Hippocampal formation (tissue), 2 donors: ENCODE data around the gene SLC4A2.

ENCODE experiments used
- DNase-seq, 2 donors: peaks; one replicate each; lab custom pipeline; 2025; lab: John Stamatoyannopoulos, UW

The SLC4A2 gene

DNA sequence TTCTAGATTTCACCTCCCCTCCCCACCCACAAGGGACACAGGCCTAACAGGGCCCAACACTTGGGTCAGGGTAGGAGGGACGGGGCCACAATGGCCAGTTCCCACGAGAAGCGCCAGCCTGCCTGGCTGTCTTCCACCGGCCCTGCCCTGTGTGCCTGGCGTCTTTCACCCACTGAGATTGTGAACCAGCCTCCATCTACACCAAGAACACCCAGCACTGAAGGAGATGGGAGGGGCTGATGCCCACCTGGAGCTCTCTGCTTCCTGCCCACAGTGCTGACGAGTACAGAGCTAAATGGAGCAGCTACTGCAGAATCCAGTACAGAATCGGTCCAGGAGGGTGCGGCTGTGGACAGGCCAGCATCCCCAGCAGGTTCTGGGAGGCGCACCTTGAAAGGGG, 13.4 kb upstream of the SLC4A2 start:
- no peak for DNase-seq

GRCh38 chr7:151046603-151047573, 12.5 kb upstream of the SLC4A2 start:
- DNase-seq: no peak

- DNase-seq: no peak
Observed at GRCh38 chr7:151047976-151048815, 11.2 kb upstream of the SLC4A2 start, which contains the start of gene ASIC3. Gene ASIC3 (plus strand): TSS chr7:151048531. CDS start chr7:151048886, 355 bp downstream.

- DNase-seq: no peak
Observed at GRCh38 chr7:151048911-151049463, 10.4 kb upstream of the SLC4A2 start.

DNA sequence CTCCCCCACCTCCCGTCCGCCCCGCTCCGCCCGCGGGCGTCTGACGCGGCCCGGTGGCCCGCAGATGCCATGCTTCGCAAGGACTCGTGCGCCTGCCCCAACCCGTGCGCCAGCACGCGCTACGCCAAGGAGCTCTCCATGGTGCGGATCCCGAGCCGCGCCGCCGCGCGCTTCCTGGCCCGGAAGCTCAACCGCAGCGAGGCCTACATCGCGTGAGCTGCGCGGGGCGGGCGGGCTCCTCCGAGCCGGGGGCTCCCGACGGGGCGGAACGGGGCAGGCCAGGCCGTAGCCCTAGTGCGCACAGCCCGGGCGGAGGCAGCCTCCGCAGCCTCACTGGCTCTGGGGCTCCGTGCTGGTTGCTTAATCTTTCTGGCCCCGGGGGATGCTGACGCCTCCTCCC, 8.3 kb upstream of the SLC4A2 start:
- no peak for DNase-seq

GRCh38 chr7:151053096-151053495, 6.3 kb upstream of the SLC4A2 start:
- DNase-seq: no peak

DNA sequence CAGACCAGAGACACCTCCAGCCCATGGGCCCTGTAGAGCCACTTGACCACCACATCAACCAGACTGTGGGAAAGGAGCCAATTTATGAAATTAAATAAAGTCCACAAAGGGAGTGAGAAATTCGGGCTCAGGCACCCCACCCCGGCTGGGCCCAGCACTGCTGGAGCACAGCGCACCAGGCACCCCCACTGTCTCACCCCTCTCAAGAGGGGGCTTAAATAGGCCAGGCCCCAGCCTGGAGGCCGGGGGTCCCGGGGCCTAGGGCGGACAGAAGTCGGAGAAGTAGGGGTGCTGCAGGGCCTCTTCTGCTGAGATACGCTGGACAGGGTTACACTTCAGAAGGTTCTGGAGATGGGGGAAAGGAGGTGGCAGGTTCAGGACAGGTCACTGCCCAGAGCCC, 5.6 kb upstream of the SLC4A2 start:
- no peak for DNase-seq

DNA sequence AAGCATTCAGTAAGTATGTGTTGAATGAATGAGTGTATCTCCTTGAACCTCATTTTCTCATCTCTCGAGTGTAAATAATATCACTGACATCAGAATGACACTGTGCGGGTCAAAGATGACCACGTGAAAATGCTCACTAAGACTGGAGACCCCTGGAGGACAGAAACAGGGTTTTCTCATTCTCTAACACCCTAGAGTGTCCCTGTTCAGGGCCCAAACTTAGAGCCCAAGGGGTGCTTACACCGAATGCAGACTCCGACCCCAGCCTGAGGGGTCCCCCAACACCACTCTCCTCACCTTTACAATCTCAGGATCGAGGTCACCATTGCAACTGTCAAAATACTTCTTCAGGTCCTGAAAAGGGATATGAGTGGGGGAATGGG, 3.1 kb upstream of the SLC4A2 start:
- no peak for DNase-seq

- DNase-seq: no peak
Observed at GRCh38 chr7:151056666-151057505, 2.5 kb upstream of the SLC4A2 start.

DNA sequence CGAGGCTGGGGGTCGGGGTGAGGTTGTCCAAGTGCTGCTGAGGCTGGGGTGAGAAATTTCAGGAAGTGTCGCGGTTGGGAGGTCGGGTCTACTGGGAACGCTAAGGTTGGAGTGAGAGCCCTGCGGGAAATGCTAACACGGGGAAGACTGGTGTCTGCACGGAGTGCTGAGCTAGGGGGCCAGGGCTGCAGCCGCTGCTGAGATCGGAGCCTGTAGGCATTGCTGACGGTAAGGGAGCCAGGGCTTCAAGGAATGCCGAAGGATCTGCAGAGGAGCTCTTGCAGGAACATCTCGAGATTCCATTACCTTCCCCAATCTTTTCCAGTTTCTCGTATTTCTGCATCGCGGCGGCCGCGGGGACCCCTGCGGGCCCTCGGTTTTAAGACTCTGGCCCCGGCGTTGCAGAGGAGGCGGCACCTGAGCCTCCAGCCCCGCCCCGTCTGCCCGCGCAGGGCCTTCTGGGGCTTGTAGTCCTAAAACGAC, 1.8 kb upstream of the SLC4A2 start, which contains the start of gene CDK5:
CDK5 (minus strand) TSS at position 392 of the 483 bp plus-strand sequence; CDS start at position 343, 49 bp downstream.
- no peak for DNase-seq

- DNase-seq: peak; percentile 99
Observed at GRCh38 chr7:151057989-151058780, 1.2 kb upstream of the SLC4A2 start.

GRCh38 chr7:151058781-151059366, 515 bp upstream of the SLC4A2 start:
- DNase-seq: peak in 1 of 2 donors; percentile 26

- no peak for DNase-seq
Observed at GRCh38 chr7:151060113-151060415, 675 bp downstream of the SLC4A2 start.

GRCh38 chr7:151060416-151061212, 1.2 kb downstream of the SLC4A2 start:
- peak in 1 of 2 donors; percentile 56 for DNase-seq

GRCh38 chr7:151061213-151062110, 2.1 kb downstream of the SLC4A2 start:
- no peak for DNase-seq

DNA sequence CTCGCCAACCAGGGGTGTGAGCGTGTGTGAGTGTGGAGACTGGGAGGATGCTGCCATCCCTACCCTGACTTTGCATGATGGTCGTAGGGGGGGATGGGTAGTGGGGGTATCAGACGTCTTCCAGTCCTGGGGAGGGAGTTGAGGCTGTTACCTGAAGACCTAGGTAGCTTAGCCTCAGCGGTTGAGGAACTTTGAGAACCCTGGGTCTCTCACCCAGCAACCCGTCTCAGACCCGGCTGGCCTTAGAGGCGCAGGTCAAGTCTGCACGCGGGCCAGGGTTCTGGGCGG, 2.7 kb downstream of the SLC4A2 start:
- no peak for DNase-seq

DNA sequence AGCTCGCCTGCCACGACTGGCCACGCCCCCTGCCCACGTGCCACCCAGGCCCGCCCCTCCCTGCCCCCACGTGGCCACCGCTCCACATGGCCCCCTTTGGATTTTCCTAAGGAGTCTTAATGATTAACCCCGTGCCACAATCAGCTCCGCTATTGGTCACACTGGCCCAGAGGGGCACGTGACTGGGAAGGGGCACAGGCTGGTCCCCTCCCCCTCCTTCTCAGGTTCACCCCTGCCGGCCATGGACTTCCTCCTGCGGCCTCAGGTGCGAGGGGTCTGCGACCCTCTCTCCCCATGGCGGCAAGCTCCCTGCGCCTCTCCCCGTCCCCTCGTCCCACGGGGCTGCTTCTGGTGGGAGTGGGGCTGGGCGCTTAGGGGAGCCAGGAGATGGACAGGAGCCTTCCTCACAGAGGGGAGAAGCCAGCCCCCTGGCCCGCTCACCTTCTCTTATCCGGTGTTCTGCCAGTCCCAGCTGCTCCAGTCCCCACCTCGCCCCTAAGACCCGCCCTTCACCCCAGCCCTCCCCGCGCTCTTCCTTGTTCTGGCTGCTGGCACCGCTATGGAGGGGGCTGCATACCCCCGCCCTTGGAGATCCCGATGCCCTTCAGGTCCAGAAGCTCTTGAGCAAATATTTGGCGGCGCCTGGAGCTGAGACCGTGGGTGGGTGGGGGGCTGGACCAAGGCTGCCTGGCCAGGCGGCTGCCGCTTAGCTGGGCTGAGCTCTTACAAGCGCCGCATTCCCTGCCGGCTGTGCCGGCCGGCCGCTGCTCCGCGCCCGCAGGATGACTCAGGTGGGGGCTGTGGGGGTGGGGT, 3.2 kb downstream of the SLC4A2 start:
- no peak for DNase-seq

DNA sequence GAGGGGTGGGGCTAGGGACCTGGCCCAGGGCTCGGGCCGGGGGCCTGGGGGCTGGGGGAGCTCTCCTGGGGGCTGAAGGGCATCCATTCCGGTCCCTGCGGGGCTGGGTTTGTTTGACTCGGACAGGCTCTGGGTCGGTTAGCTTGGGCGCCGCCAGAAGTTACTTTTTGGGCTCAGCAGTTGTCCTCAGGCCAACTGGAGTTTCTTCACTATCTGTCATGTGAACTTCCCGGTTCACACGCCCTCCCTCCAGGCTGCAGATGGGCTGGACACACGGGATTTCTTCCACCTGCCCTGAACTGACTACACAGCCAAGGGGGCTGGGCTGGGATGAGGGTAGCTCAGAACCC, 3.8 kb downstream of the SLC4A2 start:
- DNase-seq: no peak
